ENCODE results near the gene RWDD4.

The RWDD4 gene

GRCh38 chr4:183659029-183659871 lies at the start of gene RWDD4, which contains the start of gene TRAPPC11:
RWDD4 (minus strand) TSS chr4:183659185; CDS start chr4:183658952, 233 bp downstream.
TRAPPC11 (plus strand) TSS chr4:183659293; CDS start chr4:183663868, 4,575 bp downstream.
- no peak for TF ChIP-seq CTCF (IDR thresholded peaks at IDR 0.05)

- no peak for TF ChIP-seq CTCF (IDR thresholded peaks at IDR 0.05)
Observed at GRCh38 chr4:183702492-183702891, 43.5 kb upstream of the RWDD4 start.

DNA sequence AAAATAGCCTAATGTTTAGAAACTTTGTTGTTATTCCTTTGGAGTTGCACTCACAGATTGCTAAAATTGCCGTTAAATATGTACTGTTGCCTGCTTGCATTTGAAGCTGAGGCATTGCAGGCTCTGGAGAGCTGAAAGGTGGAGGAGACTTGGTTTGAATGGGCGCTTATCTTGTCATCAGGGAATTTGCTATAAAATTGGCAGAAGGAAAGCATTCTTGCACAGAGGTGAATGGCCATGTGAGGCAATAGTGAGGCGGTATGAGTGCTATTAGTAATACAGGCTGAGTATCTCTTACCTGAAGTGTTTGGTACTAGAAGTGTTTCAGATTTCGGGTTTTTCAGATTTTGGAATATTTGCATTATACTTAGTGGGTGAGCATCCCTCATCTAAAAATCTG lies 41.4 kb upstream of the RWDD4 start:
- TF ChIP-seq CTCF (IDR thresholded peaks at IDR 0.05): no peak

DNA sequence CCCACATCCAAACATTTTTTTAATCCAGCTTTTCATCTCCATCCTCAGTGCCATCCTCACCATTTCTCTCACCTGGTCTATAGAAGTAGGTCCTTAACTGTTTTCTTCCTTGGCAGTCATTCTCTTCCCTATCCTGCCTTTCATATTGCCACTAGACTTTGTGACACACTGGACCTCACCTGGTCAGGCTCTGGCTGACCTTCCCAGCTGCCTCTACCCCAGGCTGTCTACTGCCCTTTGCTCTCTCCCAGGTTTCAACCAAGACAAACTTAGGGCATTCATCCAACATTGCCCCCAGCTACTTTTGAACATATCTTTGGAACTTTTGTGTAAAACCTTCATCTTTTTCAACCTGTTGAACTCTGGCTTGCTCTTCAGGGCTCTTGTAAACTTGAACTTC lies 39.9 kb upstream of the RWDD4 start:
- no peak for TF ChIP-seq CTCF (IDR thresholded peaks at IDR 0.05)

DNA sequence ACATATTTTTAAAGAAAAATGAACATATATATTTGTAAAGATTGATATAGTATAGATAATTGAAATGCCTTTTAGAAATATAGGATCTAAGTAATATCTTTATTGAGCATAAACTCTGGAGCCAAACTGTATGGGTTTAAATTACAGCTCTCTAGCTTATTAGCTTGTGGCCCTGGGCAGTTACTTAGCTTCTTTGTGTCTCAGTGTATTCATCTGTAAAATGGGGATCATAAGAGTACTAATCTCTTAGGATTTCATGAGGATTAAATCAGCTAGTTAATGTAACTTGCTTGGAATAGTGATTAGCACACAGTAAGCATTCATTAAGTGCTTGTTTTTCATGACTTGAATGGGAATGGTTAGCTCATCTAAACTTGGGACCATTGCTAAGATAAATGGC lies 32.9 kb upstream of the RWDD4 start:
- TF ChIP-seq CTCF (IDR thresholded peaks at IDR 0.05): no peak

DNA sequence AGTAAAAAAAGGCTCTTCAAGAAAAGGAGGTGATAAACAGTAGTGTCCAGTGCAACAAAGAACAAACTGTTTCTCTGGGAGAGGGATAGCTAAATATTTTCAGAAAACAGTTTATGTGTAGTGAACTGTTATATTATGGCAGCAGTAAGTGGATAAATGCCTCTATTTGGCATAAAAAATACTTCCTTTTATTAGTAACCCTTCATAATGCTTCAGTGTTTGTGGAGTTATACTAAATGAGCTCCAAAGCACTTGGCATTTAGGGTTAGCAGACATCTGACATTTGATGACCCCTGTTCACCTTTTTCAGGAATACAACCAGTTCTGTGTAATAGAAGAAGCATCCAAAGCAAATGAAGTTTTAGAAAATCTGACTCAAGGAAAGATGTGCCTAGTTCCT lies 32.0 kb upstream of the RWDD4 start:
- TF ChIP-seq CTCF (IDR thresholded peaks at IDR 0.05): no peak

DNA sequence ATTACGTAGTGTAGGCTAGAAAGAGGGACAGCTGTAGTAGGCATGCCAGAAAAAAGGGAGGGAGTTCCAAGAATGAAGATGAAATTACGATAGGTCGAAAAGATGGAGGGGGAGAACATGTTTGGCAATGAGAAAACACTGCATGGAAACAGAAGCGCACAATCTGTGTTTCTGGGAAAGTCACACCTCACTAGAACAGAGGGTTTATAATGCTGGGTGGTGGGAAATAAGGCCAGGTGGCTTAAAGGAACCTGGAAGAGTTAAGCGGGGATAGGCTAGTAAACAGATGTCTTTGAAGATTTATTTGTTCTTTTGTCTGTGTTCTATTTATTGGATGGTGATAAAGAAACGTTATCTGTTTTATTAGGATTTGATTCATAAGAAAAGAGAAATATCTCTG lies 29.2 kb upstream of the RWDD4 start:
- TF ChIP-seq CTCF (IDR thresholded peaks at IDR 0.05): no peak
